ENCODE data around the gene REV1. TPM values are rescaled to one million over a fixed set of nuclear protein-coding genes. Genes with fewer than 3 reads are reported as not detected.

REV1 gene
- total and polyA plus RNA-seq, 2 of the 8 experiments (the other 6 are each of a cell fraction or from before 2014, with no cell fraction given) = 16.6 to 34.3 TPM

GRCh38 chr2:99472600-99472960 is 17.2 kb downstream of the REV1 start:
- Histone ChIP-seq H3K79me2 (ENCODE audit: control insufficient read depth in 1 of 2, insufficient read depth in 2 of 2, low read length in 2 of 2) (peaks cover 4 to 96% of the 10 kb centered on the region in 2 experiments; a peak in 3 of 4 replicates), H2BK12ac (ENCODE audit: low read depth, low read length) (no peak overlapping the region), H3K9ac (replicated peaks in 1 of 4; ENCODE audit: extremely low read depth in 1 of 4, low read depth in 3 of 4, low read length in 3 of 4) (no peak overlapping the region), H2BK15ac (ENCODE audit: low read length) (no peak overlapping the region), H3K23me2 (ENCODE audit: low read depth, low read length) (no peaks in the 10 kb centered on the region), H3K18ac (ENCODE audit: extremely low read depth, low read length) (no peak overlapping the region), H2BK120ac (replicated peaks; ENCODE audit: low read depth, low read length) (no peak overlapping the region), H2AFZ (ENCODE audit: low read length) (no peak overlapping the region), H3K4me1 (replicated peaks in 1 of 4; ENCODE audit: control insufficient read depth in 3 of 4, insufficient read depth in 4 of 4, low read length in 3 of 4) (peaks cover 0 to 14% (median 10%) of the 10 kb centered on the region in 4 experiments; a peak in 3 of 7 replicates), H3K4ac (replicated peaks; ENCODE audit: insufficient read length, low read depth, low read length) (no peak overlapping the region), H3K36me3 (ENCODE audit: control insufficient read depth in 2 of 4, insufficient read depth in 4 of 4, low read length in 3 of 4) (no peaks in the 10 kb centered on the region), H3K4me2 (ENCODE audit: insufficient read depth in 1 of 2, low read depth in 2 of 2, low read length in 2 of 2) (no peak overlapping the region), H4K91ac (replicated peaks; ENCODE audit: insufficient read length, low read length) (no peak overlapping the region), H4K5ac (ENCODE audit: insufficient read length, low read depth, low read length) (no peak overlapping the region), H3K56ac (replicated peaks; ENCODE audit: insufficient read length, low read depth, low read length) (no peak overlapping the region), H3K27me3 (replicated peaks in 1 of 4; ENCODE audit: control insufficient read depth in 3 of 4, extremely low read depth in 1 of 4, insufficient read depth in 3 of 4, low read length in 3 of 4) (no peaks in the 10 kb centered on the region), H4K8ac (ENCODE audit: extremely low read depth, insufficient read depth, low read length) (no peak overlapping the region), H3K14ac (ENCODE audit: insufficient read length) (no peak overlapping the region), H2BK20ac (ENCODE audit: low read length) (no peak overlapping the region), H3K4me3 (ENCODE audit: extremely low read depth in 1 of 4, insufficient read depth in 2 of 4, low read depth in 3 of 4, low read length in 4 of 4) (no peak overlapping the region), H3K79me1 (ENCODE audit: low read depth, low read length) (peaks cover 2% of the 10 kb centered on the region; the same call in 1 of the 2 replicates), H2AK5ac (ENCODE audit: low read depth, low read length) (no peak overlapping the region), H3K27ac (ENCODE audit: low read depth, low read length) (no peak overlapping the region), H2BK5ac (ENCODE audit: low read depth, low read length) (no peak overlapping the region), H4K20me1 (replicated peaks in 1 of 2; ENCODE audit: control insufficient read depth in 1 of 2, insufficient read depth in 2 of 2, low read length in 2 of 2) (peaks cover 3 to 7% of the 10 kb centered on the region in 2 experiments), H3K23ac (ENCODE audit: insufficient read length) (no peak overlapping the region), H3K9me3 (ENCODE audit: insufficient read depth in 2 of 2, low read depth in 1 of 2, low read length in 1 of 2) (no peaks in the 10 kb centered on the region)
- POLR2A ChIA-PET (ENCODE audit: partially characterized antibody) = interaction anchor here (1.2 kb wide), 2 partner anchors 11 to 13 kb away, joined by 3 read pairs; no protein-coding TSS in a partner anchor
- DNase-seq (ENCODE audit: low read depth in 1 of 2, low spot score in 2 of 2) = no peak
- no peak for FAIRE-seq
- CTCF ChIA-PET (ENCODE audit: partially characterized antibody) = interaction anchor here (1.0 to 1.1 kb wide), 3 partner anchors 9 to 15 kb away, joined by 3 to 4 read pairs (median 4); no protein-coding TSS in a partner anchor
- no peak for TF ChIP-seq SIN3A (conservative IDR thresholded peaks at IDR 0.05 in 1 of 2, IDR thresholded peaks at IDR 0.05 in 1 of 2; ENCODE audit: low read depth in 1 of 2, low read length in 2 of 2)
- TF ChIP-seq CEBPB (IDR thresholded peaks at IDR 0.05; ENCODE audit: low read depth, low read length) = no peak
- no peak for TF ChIP-seq CREB1 (IDR thresholded peaks at IDR 0.05)
- TF ChIP-seq RNF2 (IDR thresholded peaks at IDR 0.05; ENCODE audit: borderline replicate concordance, low read depth, low read length, missing control alignments, poor library complexity, severe bottlenecking) = no peak
- no peak for TF ChIP-seq BCL11A (IDR thresholded peaks at IDR 0.05; ENCODE audit: low read depth in 2 of 2, low read length in 2 of 2)
- TF ChIP-seq HDAC6 (IDR thresholded peaks at IDR 0.05; ENCODE audit: low read depth, low read length) = no peak
- no peak for TF ChIP-seq POU5F1 (IDR thresholded peaks at IDR 0.05; ENCODE audit: low read depth, low read length)
- TF ChIP-seq CBX8 (IDR thresholded peaks at IDR 0.05; ENCODE audit: borderline replicate concordance, low read depth, low read length) = no peak
- TF ChIP-seq YY1 (IDR thresholded peaks at IDR 0.05; ENCODE audit: low read depth, low read length) = no peak
- no peak for TF ChIP-seq KDM1A (IDR thresholded peaks at IDR 0.05; ENCODE audit: borderline replicate concordance, low read length)
- TF ChIP-seq SAP30 (IDR thresholded peaks at IDR 0.05; ENCODE audit: insufficient read depth, insufficient replicate concordance, low read length) = no peak
- no peak for TF ChIP-seq POLR2A (IDR thresholded peaks at IDR 0.05; ENCODE audit: control extremely low read depth in 1 of 2, low read depth in 2 of 2, low read length in 2 of 2)
- no peak for TF ChIP-seq SIRT6 (IDR thresholded peaks at IDR 0.05; ENCODE audit: low read length)
- no peak for TF ChIP-seq ZNF274 (IDR thresholded peaks at IDR 0.05; ENCODE audit: borderline replicate concordance, extremely low read depth, low read length)
- no peak for TF ChIP-seq EGR1 (IDR thresholded peaks at IDR 0.05; ENCODE audit: borderline replicate concordance, low read depth, low read length)
- WGBS, 2 experiments (ENCODE audit: extremely low coverage in 1 of 2, insufficient coverage in 1 of 2, insufficient read length in 1 of 2, insufficient replicate concordance in 2 of 2, low coverage in 1 of 2, low lambda C conversion rate in 2 of 2, missing lambda C conversion rate in 1 of 2) = 82% methylated on average over 1 of the region's 1 CpG; no CpG with 5 or more reads in 1 of the 2 experiments

Measured in H1 (cell line).